ENCODE measurements around the gene KIF25.

The KIF25 gene

DNA sequence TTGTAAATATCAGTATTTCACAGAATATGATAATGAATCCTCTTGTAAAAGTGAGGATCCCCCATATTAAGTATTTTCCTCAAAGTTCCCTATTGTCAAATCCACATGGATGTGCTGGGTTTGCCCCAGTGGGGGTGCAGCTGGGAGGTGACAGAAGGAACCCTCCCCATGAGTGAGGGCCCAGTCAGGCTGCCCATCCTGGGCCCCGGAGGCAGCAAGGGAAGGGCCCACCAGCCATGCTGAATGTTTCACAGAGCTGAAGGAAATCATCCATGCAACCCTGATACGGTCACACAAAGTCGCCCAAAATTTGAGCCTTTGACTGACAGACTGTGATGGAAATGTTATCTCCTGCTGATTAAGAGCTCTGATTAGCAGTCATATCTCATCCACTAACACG, 41.8 kb downstream of the KIF25 start:
- no peak for FAIRE-seq

DNA sequence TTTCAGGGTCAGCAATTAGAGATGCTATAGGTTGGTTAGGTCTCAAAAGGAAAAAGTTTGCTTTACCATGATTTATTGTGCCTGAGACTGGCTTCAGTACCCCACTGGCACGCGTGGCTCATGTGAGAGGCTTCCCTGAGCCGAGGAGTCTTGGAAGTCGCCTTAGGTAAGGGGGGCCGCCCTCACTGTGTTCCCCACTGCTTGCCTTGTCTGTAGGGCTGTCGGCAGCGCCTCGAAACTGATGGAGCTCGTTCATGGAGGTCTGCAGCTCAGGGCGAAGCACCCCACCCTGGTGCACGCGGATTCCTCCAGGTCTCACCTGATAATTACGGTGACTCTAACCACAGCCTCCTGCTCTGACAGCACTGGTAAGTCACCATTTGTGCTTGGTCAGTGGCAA, 42.4 kb downstream of the KIF25 start:
- no peak for FAIRE-seq

DNA sequence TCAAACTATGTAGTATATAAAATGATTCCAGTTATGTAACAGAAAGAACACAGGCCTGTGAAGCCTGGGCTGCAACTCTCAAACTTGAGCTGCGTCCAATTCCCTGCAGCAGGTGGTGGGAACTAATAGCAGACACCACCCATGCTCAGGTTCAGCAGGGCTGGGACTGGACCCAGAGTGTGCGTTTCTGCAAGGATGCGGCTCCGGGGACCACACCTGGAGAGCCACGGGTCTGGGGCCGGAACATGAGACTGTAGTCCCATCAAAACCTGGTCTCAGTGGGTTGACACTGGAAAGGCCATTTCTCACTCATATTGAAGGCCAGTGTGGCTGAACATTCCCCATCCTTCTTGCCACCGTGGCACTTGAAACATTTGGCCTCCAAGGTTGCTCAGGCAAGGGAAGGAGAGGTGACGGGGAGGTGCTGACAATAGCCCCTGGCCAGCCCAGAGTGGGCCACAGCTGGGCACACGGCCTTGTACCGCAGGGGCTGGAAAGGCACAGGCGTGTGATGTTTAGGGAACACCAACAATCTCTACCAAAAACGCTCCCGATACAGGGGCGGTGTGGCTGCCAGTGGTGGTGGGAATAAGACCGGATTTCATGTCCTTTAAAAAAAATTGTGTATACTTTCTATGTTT, 43.5 kb downstream of the KIF25 start:
- no peak for FAIRE-seq

DNA sequence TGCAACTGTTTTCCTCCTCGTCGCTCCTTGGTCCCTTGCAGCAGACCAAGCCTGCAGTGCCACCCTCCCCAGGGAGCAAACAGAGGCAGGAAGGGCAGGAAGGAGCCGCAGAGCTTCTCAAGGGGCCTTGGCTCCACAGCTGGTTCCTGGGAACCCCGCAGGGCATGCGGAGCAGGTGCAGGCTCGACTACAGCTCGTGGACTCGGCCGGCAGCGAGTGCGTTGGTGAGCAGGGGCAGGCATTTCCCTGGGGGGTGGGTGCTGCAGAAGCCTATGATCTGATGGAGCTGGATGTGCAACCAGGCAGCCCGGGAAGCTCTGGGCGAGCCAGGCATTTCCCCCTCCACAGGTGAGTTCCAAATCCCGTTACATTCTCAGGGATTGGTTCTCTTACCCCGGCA, 44.5 kb downstream of the KIF25 start:
- no peak for FAIRE-seq

DNA sequence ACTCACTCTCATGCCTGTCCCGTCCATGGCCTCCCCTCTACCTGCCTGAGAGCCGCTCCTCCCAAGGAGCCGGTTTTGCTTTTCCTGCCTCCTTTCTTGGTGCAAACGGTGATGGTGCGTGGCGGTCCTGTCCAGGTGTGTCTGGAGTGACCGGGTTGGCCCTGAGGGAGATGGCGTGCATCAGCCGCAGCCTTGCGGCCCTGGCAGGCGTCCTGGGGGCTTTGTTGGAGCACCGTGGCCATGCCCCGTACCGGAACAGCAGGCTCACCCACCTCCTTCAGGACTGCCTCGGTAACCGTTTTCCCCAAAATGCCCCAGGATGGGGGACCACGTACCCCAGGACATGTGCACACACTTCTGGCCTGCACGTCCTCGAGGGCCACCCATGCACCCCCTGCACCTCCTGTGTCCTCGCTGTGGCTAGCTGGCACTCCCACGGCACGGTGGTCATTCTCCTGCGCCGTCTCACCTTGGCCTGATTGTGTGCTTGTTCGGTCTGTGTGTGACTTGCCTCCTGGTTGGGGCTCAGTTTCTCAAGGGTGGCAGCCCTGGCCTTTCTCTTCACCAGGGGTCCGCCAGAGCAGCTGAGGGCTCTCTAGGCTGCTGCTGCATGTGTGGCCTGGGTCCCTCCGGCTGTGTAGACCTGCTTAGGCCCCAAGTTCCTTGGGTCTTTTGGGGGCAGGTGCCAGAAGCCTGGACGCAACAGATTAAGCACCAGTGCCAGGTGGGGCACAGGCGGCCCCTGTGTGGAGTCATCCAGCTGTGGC, 45.1 kb downstream of the KIF25 start:
- FAIRE-seq: no peak

DNA sequence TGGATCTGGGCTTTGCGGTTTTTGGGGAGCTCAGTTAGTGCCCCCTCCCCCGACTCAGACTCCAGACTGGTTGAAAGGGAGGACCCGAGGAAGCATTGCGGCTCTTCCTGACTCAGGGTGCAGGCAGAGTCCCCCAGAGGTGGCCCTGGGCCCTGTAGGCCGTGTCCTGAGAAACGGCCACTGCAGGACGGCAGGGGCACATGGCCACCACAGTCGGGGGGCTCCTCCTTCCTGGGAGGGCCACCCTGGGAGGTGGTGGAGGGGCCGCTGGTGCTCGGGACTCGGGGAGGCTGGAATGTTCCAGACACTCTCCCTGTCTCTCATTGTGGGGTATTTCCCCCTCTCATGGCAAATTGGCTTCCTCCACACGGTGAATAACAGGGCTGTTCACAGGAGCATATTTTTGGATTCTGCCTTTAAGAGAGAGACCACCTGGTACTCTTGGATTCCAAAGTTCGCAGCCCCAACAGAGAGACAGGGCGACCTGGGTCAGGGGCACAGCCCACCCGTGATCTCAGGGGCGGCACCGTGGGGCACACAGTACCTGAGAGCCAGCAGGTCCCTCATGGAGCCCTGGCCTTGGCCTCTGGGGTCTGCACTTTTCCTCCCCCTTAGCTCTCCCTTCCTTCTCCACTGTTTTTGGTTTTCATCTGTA, 45.8 kb downstream of the KIF25 start:
- FAIRE-seq: no peak

DNA sequence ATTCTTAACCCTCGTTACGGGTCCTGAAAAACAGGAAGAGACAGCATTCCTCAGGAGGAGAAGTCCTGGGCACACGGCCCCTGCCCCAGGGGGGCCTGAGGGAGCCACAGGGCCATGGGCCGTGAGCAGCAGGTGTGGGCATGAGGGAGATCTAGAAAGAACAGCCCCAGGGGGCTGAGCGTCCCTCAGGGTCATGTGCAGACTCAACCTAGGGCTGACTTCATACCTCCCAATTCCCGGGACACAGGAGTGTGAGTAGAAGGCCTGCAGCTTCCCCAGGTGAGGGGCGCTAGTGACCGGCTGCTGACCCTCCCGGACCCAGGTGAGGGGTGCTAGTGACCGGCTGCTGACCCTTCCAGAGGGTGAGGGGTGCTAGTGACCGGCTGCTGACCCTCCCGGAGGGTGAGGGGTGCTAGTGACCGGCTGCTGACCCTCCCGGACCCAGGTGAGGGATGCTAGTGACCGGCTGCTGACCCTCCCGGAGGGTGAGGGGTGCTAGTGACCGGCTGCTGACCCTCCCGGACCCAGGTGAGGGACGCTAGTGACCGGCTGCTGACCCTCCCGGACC, 46.5 kb downstream of the KIF25 start:
- no peak for FAIRE-seq

DNA sequence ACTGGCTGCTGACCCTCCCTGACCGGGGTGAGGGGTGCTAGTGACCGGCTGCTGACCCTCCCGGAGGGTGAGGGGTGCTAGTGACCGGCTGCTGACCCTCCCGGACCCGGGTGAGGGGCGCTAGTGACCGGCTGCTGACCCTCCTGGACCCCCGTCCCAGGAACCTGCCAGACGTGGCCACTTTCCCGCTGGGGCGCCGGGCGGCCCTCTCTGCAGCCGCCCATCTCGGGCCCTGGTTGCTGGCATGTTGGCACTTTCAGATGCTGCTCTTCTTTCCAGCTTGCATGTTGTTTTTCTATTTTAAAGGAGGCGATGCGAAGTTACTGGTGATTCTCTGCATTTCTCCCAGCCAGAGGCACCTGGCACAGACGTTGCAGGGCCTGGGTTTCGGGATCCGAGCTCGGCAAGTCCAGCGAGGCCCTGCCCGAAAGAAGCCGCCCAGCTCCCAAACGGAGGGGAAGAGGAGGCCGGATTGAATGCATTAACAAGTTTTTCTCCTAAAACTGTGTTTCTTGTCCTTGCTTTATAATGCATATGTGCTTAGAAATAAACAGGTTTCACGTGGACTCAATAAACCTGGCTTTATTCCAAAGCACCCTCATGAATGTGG, 47.2 kb downstream of the KIF25 start:
- FAIRE-seq: no peak

DNA sequence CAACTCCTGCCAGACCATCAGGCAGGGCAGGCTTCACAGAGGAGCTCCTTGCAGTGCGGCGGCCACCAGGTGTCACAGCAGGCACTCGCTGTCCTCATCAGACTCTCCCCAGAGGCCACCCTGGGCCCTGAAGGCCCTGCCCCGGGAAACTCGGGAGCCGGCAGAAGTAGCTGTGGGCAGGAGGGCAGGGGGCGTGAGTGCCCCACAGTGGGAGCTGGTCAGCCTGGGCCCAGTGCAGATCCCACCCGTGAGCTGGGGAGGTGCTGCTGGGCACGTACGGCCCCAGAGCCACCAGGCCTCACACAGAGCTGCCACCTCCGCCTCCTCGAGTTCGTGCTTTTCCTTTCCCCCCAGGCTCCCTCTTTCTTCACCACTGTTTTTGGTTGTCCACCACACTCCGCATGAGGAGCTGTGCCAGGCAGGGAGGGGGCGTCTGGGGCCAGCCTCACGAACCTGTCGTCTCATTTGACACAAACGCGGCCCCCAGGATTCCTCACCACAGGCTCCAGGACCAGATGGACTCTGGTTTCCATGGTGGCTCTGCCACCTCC, 47.7 kb downstream of the KIF25 start:
- no peak for FAIRE-seq

DNA sequence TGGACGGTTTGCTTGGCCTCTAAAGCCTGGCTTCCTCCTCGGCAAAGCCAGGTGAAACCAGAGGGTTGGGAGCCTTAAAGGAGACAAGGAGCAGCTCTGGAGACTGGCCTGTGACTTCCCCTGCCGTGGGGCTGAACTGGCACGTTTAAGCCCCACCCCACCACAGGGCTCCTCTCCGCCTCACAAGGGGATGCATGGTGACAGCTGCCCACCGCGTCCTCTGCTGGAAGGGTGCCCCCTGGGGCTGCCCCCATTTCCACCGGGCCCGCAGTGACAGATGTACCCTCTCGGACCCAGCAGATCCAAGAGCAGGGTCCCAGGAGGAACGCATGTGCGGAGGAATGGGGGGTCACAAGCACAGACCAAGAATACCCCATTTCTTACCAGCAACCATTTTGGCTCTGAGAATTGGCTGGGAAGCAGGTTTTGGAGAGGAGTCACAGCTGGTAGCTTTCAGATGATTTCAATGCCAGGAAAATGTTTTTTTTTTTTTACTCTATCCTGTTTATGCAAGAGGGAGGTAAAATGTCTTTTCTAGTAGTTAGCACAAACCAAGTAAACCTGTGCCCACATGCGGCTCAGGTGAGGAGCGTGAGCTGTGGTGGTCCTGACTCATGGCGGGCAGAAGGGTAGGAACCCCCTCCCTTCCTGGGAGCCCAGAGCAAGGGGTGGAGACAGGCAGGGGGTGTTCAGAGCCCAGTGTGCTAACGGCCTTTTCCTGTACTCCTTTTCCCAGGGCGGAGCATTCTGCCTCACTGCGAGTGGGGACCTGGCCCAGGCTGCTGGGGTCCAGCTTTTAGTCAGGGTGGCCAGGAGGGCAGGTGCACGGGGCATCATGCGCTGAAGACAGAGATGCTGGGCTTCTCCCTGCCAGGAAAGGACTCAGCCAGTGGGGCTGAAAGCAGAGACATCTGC, 48.5 kb downstream of the KIF25 start:
- no peak for FAIRE-seq

DNA sequence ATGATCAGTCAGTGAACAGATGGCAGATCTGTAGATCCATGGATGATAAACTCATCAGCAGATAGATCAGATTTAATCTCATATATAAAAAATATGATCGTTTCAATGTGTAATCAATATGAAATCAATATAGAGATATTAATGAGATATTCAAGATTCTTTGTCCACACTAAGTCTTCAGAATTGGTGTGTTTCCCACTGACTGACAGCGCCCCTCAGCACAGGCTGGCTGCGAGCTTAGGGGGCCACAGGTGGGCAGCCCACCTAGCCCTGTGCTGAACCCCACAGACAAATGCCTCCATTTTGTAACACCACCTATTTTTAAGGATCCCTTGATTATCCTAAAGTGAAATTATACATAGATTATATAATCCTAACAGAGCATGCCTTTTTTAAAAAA, 49.2 kb downstream of the KIF25 start:
- FAIRE-seq: no peak

DNA sequence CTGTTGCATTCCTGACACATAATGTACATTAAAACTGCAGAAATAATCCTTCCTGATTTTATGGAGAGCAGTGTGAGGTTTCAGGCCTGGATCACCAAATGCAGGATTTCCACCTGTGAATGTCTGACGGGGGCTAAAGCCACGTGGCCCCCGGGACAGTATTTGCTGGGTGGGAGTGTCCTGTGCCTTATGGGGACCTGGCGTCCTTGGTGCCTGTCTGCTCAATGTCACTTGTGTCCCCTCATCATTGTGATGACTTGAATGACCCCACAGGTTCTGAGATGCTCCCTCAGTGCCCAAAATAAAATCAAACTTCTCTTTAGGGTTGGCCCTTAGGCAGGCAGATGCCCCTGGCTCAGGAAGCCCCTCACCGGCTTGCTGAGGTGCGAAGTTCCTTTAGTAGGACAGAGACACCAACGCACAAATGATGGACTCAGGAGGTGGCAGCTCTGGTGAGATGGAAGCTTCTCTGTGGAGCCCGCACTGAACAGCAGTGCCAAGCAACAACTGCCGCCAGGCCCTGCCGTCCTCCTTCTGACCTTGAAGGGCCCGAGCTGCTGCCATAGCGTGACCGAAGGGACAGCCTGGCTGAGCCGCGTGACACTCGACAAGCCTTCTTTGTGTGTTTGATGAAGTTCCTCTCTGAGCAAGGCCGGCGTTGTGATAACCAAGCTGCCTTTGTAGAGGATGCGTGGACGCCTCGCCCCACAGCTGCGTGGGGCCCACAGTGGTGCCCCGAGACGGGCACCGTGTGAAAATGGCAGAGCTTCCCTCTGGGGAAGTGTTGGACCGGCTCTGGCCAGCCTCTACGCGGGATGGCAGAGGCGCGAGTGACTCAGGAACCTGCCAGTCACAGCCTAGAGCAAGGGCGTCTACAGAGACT, 50.6 kb downstream of the KIF25 start:
- FAIRE-seq: no peak

DNA sequence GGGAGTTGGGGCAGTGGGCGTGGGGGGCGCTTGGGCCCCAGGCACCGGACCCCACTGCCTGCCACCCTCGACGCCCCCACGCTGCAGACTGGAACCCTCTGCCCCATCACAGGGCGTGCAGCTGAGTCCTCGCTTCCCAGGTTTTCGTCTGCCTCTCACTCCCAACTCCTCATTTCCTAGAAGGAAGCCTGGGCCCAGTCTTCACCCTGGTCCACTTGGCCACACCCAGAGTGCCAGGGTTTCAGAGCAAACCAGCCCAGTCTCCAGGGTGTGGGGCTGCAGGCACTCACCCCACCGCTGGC, 51.2 kb downstream of the KIF25 start:
- no peak for FAIRE-seq

DNA sequence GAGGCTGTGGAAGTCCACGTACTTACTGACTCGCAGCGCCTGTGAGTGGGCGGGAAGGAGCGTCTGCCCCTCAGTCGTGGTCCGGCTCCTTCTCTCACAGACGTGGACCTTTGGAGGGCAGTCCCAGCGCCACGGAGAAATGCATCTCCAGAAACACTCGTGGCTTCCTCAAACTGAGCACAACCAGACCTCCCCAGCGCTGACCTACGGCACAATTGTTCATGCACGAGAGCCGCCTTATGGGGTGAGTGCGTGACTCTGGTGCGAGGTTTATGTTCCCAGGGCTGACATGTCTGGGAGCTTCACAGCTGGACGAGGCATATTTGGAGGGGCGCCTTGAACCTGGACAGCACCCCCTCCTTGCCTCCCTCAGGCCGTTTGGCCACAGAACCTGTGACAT, 51.8 kb downstream of the KIF25 start:
- FAIRE-seq: no peak

DNA sequence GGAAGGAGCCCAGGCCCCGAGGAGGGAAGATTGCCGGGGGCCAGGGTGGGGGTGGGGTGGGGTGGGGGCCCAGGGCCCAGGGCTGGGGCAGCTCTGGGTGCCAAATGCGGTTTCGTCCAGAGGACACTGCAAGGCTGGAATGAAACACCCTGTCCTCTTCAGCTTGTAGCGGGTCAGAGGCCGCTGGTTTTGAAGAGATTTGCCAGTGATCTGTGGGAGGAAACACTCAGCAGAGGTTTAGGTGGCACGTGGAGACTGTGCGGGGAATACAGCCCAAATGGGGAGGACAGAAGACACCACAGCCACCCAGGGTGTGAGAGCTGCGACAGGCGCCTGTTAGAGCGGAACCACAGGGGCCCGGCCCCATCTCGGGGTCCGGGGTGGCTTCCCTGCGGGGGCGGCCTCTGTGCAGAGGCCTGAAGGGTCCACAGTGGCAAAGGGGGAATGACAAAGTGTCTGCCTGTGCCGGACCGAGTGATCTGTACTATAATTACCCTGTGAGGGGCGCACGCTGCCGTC, 52.3 kb downstream of the KIF25 start:
- no peak for FAIRE-seq

DNA sequence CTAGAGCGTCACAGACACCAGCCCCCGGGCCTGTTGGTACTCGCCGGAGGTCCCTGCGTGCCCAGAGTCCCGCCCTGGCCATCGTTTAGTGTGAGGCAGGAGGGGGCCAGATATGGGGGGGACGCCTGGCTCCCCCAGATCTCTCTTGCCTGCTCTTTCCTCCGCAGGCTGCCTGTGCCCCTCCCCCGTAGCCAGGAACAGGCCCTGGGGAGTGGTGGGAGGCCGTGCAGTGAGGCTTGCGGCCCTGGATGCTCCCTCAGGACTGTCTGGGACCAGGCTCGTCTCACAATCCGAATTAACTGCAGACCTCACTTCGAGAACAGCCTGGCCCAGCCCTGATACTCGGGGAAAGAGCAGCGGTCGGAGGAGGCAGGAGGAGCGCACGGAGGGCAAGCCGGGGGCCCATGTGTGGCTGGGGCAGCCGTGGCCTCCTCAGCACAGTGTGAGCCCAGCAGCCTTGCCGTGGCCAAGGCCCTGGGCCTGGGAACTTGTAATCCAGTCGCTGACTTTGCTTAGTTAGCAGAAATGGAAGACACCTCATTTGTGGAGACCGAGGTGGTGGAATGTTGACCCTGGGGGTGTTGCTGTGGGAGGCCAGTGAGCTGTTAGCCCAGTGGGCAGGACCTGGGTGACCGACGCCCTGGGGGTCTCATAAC, 52.9 kb downstream of the KIF25 start:
- FAIRE-seq: no peak

DNA sequence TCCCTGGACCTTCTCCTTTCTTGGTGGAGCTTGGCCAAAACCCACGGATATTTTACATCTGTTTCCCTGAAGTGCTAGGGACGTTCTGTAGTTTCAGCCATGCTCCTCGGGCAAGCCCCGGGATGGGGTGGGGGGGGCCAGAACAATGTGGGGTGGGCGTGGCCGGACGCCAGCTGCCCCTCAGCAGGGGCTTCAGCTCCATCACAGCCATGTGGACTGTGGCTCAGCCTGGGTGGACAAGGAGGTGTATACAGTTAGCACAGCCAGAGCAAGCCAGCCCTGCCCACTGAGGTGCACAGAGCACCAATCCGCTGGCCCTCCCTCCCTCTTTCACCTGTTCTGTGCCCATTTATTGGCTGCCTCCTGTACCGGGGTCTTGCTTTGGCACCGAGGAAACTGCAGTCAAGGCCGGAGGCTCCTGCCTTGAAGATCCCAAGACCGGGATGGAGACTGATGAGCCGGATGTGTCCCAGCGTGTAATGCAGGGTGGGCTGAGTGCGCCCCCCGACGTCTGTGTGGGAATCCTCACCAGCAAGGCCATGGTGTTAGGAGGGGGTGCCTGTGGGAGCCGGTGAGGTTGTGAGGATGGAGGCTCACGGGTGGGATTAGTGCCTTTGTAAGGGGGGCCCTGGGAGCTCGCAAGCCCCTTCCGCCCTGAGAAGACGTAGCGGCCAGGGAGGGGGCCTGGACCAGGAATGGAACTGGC, 53.6 kb downstream of the KIF25 start:
- no peak for FAIRE-seq

DNA sequence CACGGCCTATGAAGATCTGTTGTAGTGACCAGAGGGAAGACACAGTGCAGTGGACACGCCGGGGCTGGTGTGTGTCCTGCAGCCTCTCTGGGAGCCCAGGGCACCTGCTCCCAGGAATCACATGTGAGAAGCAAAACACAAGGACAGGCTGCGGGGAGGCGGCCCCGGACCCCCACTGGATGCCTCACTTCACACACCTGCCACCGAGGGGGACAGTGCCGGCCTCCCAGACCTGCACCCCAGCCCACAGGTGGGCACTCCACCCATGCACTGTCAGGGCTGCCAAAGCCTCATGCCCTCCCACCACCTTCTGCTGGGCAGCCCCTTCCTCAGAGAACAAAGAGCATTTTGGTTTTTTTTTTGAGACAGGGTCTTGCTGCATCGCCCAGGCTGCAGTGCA, 54.2 kb downstream of the KIF25 start:
- FAIRE-seq: no peak

DNA sequence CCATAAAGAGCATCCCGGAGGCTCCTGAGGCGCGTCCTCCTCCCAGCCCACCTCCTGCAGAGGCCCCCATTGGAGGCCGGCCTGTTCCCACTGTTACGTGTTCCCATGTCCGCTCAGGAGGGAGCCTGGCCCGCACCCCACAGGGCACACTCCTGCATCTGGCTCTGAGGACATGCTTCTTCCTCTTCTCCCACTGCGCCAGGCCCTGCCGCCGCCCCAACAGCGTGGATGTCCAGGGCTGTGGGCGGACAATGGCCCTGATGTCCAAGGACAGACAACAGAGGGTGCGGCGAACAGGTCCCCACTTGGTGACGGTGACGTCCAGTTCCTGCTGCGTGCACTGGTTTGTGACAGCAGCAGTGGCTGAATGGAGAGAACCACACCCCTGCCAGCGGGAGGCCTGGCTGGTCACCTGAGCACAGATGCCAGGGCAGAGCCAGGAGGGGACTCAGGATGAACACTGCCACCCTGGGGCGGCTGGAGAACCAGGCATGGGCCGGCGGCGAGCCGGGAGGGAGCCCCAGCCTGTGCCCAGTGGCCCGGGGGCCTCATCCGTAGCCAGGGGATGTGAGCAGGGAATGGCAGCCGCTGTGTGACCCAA, 54.9 kb downstream of the KIF25 start:
- no peak for FAIRE-seq

Measured in G401.6 (cell line).